Neural cell (in vitro differentiated cells): ENCODE measurements around the gene NBL1. TPM values are rescaled to one million over a fixed set of nuclear protein-coding genes. Genes with fewer than 3 reads are reported as not detected.

ENCODE experiments used
- H2AFZ ChIP-seq: fragments of 200-600, 300-800 bp; sonication (generic), shearing (Covaris generic); 2 replicates; pipeline ENCODE4 v1.6.0; 2014; ENCODE audit warnings: low read depth, mild to moderate bottlenecking, antibody characterized with exemption, low read length, moderate library complexity
- H3F3A ChIP-seq: fragments of 200-600 bp; shearing (Covaris generic); 2 replicates; pipeline ENCODE4 v1.6.1; 2016; ENCODE audit warnings: mild to moderate bottlenecking, moderate library complexity, mixed read lengths, antibody characterized with exemption, low read length; ENCODE audit not compliant: insufficient read depth, poor library complexity, severe bottlenecking
- H3K27ac ChIP-seq: fragments of 200-600, 300-800 bp; sonication (generic), shearing (Covaris generic); 2 replicates; pipeline ENCODE4 v1.5.1; 2014; ENCODE audit warnings: mild to moderate bottlenecking, low read length, moderate library complexity
- H3K27me3 ChIP-seq: fragments of 300-800, 200-600 bp; sonication (generic), shearing (Covaris generic); 2 replicates; pipeline ENCODE4 v1.6.0; 2014; ENCODE audit warnings: mild to moderate bottlenecking, low read depth, low read length, moderate library complexity; ENCODE audit not compliant: insufficient read depth
- H3K36me3 ChIP-seq: fragments of 300-800, 200-600 bp; sonication (generic), shearing (Covaris generic); 2 replicates; pipeline ENCODE4 v1.5.1; 2014; ENCODE audit warnings: mild to moderate bottlenecking, antibody characterized with exemption, low read length, moderate library complexity; ENCODE audit not compliant: insufficient read depth
- H3K4me2 ChIP-seq: fragments of 300-800, 200-600 bp; sonication (generic), shearing (Covaris generic); 2 replicates; pipeline ENCODE4 v1.6.0; 2014; ENCODE audit warnings: mild to moderate bottlenecking, low read length
- H3K4me3 ChIP-seq: fragments of 300-800, 200-600 bp; sonication (generic), shearing (Covaris generic); 2 replicates; pipeline ENCODE4 v1.5.1; 2014; ENCODE audit warnings: mild to moderate bottlenecking, low read length, moderate library complexity
- H3K79me2 ChIP-seq: fragments of 200-600 bp; shearing (Covaris generic); replicated peaks from 2 replicates; pipeline ENCODE4 v1.6.0; 2014; ENCODE audit warnings: mild to moderate bottlenecking, low read length, moderate library complexity; ENCODE audit not compliant: insufficient read depth
- H3K9ac ChIP-seq: fragments of 300-800, 200-600 bp; sonication (generic), shearing (Covaris generic); 2 replicates; pipeline ENCODE4 v1.6.1; 2016; ENCODE audit warnings: mild to moderate bottlenecking, low read length, mixed read lengths
- H3K9me2 ChIP-seq: fragments of 200-600 bp; shearing (Covaris generic); 2 replicates; pipeline ENCODE4 v1.6.1; 2016; ENCODE audit warnings: mild to moderate bottlenecking, low read length, mixed read lengths; ENCODE audit not compliant: insufficient read depth
- H3K9me3 ChIP-seq: fragments of 200-600, 300-800 bp; sonication (generic), shearing (Covaris generic); 2 replicates; pipeline ENCODE4 v1.6.1; 2016; ENCODE audit warnings: mild to moderate bottlenecking, mixed run types, low read length, moderate library complexity, mixed read lengths
- H4K20me1 ChIP-seq: fragments of 200-600 bp; shearing (Covaris generic); 2 replicates; pipeline ENCODE4 v1.6.1; 2016; ENCODE audit warnings: mild to moderate bottlenecking, mixed run types; ENCODE audit not compliant: insufficient read depth
- CTCF ChIP-seq: fragments of 450-650 bp; IDR thresholded peaks from 2 replicates; pipeline ENCODE4 v1.5.1; 2014; ENCODE audit warnings: antibody characterized with exemption, mild to moderate bottlenecking, moderate library complexity; ENCODE audit not compliant: poor library complexity, severe bottlenecking
- EP300 ChIP-seq: fragments of 450-650 bp; conservative IDR thresholded peaks from 2 replicates; pipeline ENCODE4 v1.6.1; 2014; ENCODE audit warnings: antibody characterized with exemption, mild to moderate bottlenecking, moderate library complexity; ENCODE audit not compliant: poor library complexity, severe bottlenecking
- EZH2 ChIP-seq: fragments of 200-600, 300-800 bp; shearing (Covaris generic), sonication (generic); IDR thresholded peaks from 2 replicates; pipeline ENCODE4 v1.6.1; 2014; ENCODE audit warnings: antibody characterized with exemption, low read length, borderline replicate concordance, mild to moderate bottlenecking; ENCODE audit not compliant: insufficient read depth, poor library complexity, severe bottlenecking
- MXI1 ChIP-seq: fragments of 450-650 bp; conservative IDR thresholded peaks from 2 replicates; pipeline ENCODE4 v1.6.1; 2014; ENCODE audit warnings: antibody characterized with exemption, mild to moderate bottlenecking; ENCODE audit not compliant: poor library complexity, severe bottlenecking
- POLR2AphosphoS5 ChIP-seq: IDR thresholded peaks from 2 replicates; pipeline ENCODE4 v1.6.1; 2012
- RAD21 ChIP-seq: fragments of 450-650 bp; conservative IDR thresholded peaks from 2 replicates; pipeline ENCODE4 v1.6.1; 2014; ENCODE audit warnings: antibody characterized with exemption, mild to moderate bottlenecking, moderate library complexity
- REST ChIP-seq: IDR thresholded peaks from 2 replicates; pipeline ENCODE4 v1.6.1; 2012; ENCODE audit warnings: borderline replicate concordance
- SMC3 ChIP-seq: fragments of 450-650 bp; conservative IDR thresholded peaks from 2 replicates; pipeline ENCODE4 v1.6.1; 2014; ENCODE audit warnings: antibody characterized with exemption, mild to moderate bottlenecking, moderate library complexity; ENCODE audit not compliant: poor library complexity
- TAF1 ChIP-seq: IDR thresholded peaks from 2 replicates; pipeline ENCODE4 v1.6.1; 2012; ENCODE audit warnings: low read depth
- polyA plus RNA-seq: library from polyadenylated mRNA; depleted of rRNA; stranded (reverse); fragments of >200 nt; gene quantifications from 2 replicates; pipeline ENCODE4 v1.2.3, GENCODE V29; 2014

Gene NBL1
- polyA plus RNA-seq, 1 donor from 2014 or later: 9.9 TPM

DNA sequence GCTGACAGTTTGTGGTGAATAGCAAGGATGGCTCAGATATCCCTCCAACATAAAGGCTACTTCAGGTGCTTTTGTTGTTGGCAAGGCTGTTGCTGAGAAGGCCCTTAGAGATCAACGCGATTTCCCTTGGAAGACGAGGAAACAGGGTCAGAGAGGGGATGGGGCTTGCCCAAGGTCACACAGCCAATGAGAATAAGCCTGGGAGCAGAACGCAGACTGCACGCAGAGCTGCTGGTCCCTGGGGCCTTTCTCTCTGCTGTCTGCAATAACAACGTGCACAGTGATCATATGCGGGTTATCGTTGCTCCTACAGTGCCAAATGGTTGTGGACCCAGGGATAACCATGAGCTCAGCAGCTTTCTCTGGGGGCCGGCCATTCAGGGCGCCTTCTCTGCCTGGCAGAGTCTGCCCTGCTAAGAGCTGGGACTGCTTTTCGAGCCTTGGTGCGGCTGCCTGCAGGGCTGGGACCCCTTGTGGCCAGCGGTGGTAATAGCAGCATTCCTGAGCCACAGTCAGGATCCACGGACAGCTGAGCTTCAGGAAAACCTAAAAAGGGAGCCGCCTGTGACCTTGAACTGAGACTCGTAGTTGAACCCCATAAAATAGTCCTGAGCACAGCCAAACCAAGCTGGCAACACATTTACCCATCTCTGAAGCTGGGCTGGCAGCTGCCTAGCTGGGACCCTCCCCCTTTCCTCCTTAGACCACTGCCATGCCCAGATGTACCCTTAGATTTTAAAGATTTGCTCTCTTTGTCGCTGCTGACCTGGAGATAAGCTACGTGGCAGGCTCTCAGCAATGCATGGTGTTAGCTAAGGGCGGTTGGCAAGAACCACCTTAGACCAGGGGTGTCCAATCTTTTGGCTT lies 60.4 kb downstream of the NBL1 start:
- Histone ChIP-seq H3K79me2 (no peaks in the 10 kb centered on the region), H3K27ac (no peak overlapping the region), H3K9me3 (no peaks in the 10 kb centered on the region), H3K9ac (peak overlapping the region; percentile 27), H2AFZ (no peak overlapping the region), H3F3A (no peaks in the 10 kb centered on the region), H3K4me2 (no peak overlapping the region), H3K27me3 (no peaks in the 10 kb centered on the region), H4K20me1 (no peaks in the 10 kb centered on the region), H3K9me2 (no peaks in the 10 kb centered on the region), H3K4me3 (peak overlapping the region; percentile 45), H3K36me3 (no peaks in the 10 kb centered on the region)
- TF ChIP-seq MXI1 (no peak), CTCF (peak; percentile 93), RAD21 (peak; percentile 73), POLR2AphosphoS5 (no peak), SMC3 (peak; percentile 81), EP300 (no peak), TAF1 (no peak), EZH2 (no peak), REST (no peak)

DNA sequence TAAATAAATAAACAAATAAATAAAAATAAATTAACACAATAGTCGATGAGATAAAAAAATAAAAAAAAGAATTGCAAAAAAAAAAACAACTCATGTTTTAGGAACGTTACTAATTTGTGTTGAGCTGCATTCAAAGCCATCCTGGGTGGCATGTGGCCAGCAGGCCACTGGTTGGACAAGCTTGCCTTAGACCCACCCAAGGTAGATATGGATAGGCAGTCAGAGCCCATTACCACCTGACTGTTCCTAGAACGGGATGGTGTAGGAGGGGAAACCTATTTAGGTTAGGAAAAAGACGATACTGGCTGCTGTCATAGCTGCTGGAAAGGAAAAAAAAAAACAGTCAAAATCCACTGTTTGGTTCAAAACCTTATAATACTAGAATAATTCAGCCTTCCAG lies 61.4 kb downstream of the NBL1 start:
- H2AFZ ChIP-seq: no peak overlapping the region
- no peaks in the 10 kb centered on the region for H3K79me2 ChIP-seq
- TF ChIP-seq TAF1: no peak
- TF ChIP-seq CTCF: no peak
- TF ChIP-seq RAD21: no peak
- no peak for TF ChIP-seq POLR2AphosphoS5
- no peak for TF ChIP-seq MXI1
- TF ChIP-seq REST: no peak
- TF ChIP-seq SMC3: no peak
- no peak for TF ChIP-seq EZH2
- no peak for TF ChIP-seq EP300

More for the DNA sequence above, 61.4 kb downstream of the NBL1 start:
- H3K9me2 ChIP-seq: no peaks in the 10 kb centered on the region
- no peaks in the 10 kb centered on the region for H4K20me1 ChIP-seq
- H3K27me3 ChIP-seq: no peaks in the 10 kb centered on the region
- H3K36me3 ChIP-seq: no peaks in the 10 kb centered on the region
- H3F3A ChIP-seq: no peaks in the 10 kb centered on the region
- H3K4me3 ChIP-seq: no peak overlapping the region
- H3K9ac ChIP-seq: no peak overlapping the region
- H3K9me3 ChIP-seq: no peaks in the 10 kb centered on the region
- no peak overlapping the region for H3K27ac ChIP-seq
- no peak overlapping the region for H3K4me2 ChIP-seq
